ENCODE data around the gene AP1G1. TPM values are rescaled to one million over a fixed set of nuclear protein-coding genes. Genes with fewer than 3 reads are reported as not detected.

AP1G1 gene
- total RNA-seq (2014; rRNA removed) (51.1 and 51.2 TPM in 2 replicates), Bru-seq, nascent RNA (percentile 83 among the genes with signal in this experiment), BruChase-seq, experiment 1, labeled RNA remaining after a 6-hour chase (percentile 91 among the genes with signal in this experiment), BruChase-seq, experiment 2, labeled RNA remaining after a 2-hour chase (percentile 89 among the genes with signal in this experiment)
- long read RNA-seq, full-length matches to known transcripts = 9 of 31 reads
- long read RNA-seq, partial matches to known transcripts = 17 of 31 reads
- long read RNA-seq, other reads (novel, unspliced or antisense) = 5 of 31 reads

- Histone ChIP-seq H3K79me2 (ENCODE audit: low read length) (peaks cover 51% of the 10 kb centered on the region), H2AFZ (ENCODE audit: low read length) (peak within 1 kb of the TSS; percentile 84), H3K27ac (ENCODE audit: low read length) (peak within 1 kb of the TSS; percentile 93), H3K36me3 (ENCODE audit: low read depth, low read length) (no peaks in the 10 kb centered on the region), H3K4me1 (ENCODE audit: insufficient read depth, low read length) (peaks cover 11% of the 10 kb centered on the region), H3K9me3 (ENCODE audit: low read length) (no peaks in the 10 kb centered on the region), H4K20me1 (ENCODE audit: low read length) (peaks cover 4% of the 10 kb centered on the region; the same call in 1 of the 2 replicates), H3K4me2 (ENCODE audit: low read length) (peak within 1 kb of the TSS; percentile 95), H3K4me3 (ENCODE audit: low read length) (peak within 1 kb of the TSS; percentile 80), H3K9me2 (replicated peaks; ENCODE audit: low read length) (no peaks in the 10 kb centered on the region), H3K27me3 (ENCODE audit: low read length) (no peaks in the 10 kb centered on the region), H3K9ac (ENCODE audit: low read length) (peak within 1 kb of the TSS; percentile 95), H3F3A (ENCODE audit: low read length, unreplicated experiment) (no peaks in the 10 kb centered on the region)
- TSS peak; percentile 60 for BruUV-seq (replicated peaks)
- no peak for TF ChIP-seq EZH2phosphoT487 (IDR thresholded peaks at IDR 0.05; ENCODE audit: borderline replicate concordance, low read length)
- no peak for TF ChIP-seq CTCF (conservative IDR thresholded peaks at IDR 0.05; ENCODE audit: low read depth, low read length)
- TF ChIP-seq EZH2 (IDR thresholded peaks at IDR 0.05; ENCODE audit: low read length, unreplicated experiment) = no peak
- ATAC-seq (peak; percentile 93), DNase-seq (peak; percentile 94)
- CTCF ChIA-PET = interaction anchor here (0.6 to 0.7 kb wide), 2 partner anchors 37 to 77 kb away, joined by 3 to 4 read pairs; partner anchors contain the start of gene ATXN1L
- POLR2A ChIA-PET (ENCODE audit: unreplicated experiment) = interaction anchor here (0.5 to 1.5 kb wide), 4 partner anchors 37 to 244 kb away, joined by 3 to 13 read pairs (median 4); partner anchors contain the start of gene ATXN1L
- intact Hi-C loops (cut with micrococcal nuclease) = loop anchor here (2.0 to 5.0 kb wide), 2 partner anchors 37 to 74 kb away; no protein-coding TSS in a partner anchor
Measured at GRCh38 chr16:71808593-71809459, at the start of gene AP1G1. Gene AP1G1, minus strand, starts transcription at chr16:71808834. Its CDS starts 19,355 bp downstream, at chr16:71789479.

GRCh38 chr16:71855937-71856662 is 47.5 kb upstream of the AP1G1 start:
- Histone ChIP-seq H3K9me3 (ENCODE audit: low read length) (no peaks in the 10 kb centered on the region), H3K4me2 (ENCODE audit: low read length) (no peak overlapping the region), H3K4me1 (ENCODE audit: insufficient read depth, low read length) (no peaks in the 10 kb centered on the region), H3K36me3 (ENCODE audit: low read depth, low read length) (no peaks in the 10 kb centered on the region), H3K27ac (ENCODE audit: low read length) (no peak overlapping the region), H3K79me2 (ENCODE audit: low read length) (no peaks in the 10 kb centered on the region), H2AFZ (ENCODE audit: low read length) (no peak overlapping the region), H3K9ac (ENCODE audit: low read length) (no peak overlapping the region), H3F3A (ENCODE audit: low read length, unreplicated experiment) (no peaks in the 10 kb centered on the region), H3K9me2 (replicated peaks; ENCODE audit: low read length) (no peaks in the 10 kb centered on the region), H3K27me3 (ENCODE audit: low read length) (no peaks in the 10 kb centered on the region), H3K4me3 (ENCODE audit: low read length) (no peak overlapping the region), H4K20me1 (ENCODE audit: low read length) (no peaks in the 10 kb centered on the region)
- ChIA-PET CTCF (no interaction called here), POLR2A (ENCODE audit: unreplicated experiment) (no interaction called here)
- intact Hi-C loops (cut with micrococcal nuclease) = no loop called here
- no TSS peak for BruUV-seq (replicated peaks)
- ATAC-seq (no peak), DNase-seq (no peak)
- TF ChIP-seq EZH2phosphoT487 (IDR thresholded peaks at IDR 0.05; ENCODE audit: borderline replicate concordance, low read length) (no peak), CTCF (conservative IDR thresholded peaks at IDR 0.05; ENCODE audit: low read depth, low read length) (no peak), EZH2 (IDR thresholded peaks at IDR 0.05; ENCODE audit: low read length, unreplicated experiment) (no peak)

All from PC-3 (cell line).